ENCODE data around the gene SAT1.

- TF ChIP-seq CTCF (IDR thresholded peaks at IDR 0.05) (no peak), EP300 (IDR thresholded peaks at IDR 0.05) (no peak)
These were observed 7.2 kb downstream of the SAT1 start for GRCh38 chrX:23790155-23790497.
